HepG2 (cell line): ENCODE measurements around the gene CATSPERB. TPM values are rescaled to one million over a fixed set of nuclear protein-coding genes. Genes with fewer than 3 reads are reported as not detected.

ENCODE experiments used
- ATAC-seq: fragments of 200-7000 bp; cut with Tn5 transposase; 3 replicates; pipeline ENCODE4 v1.9.1; 2020; ENCODE audit warnings: mild to moderate bottlenecking, moderate library complexity
- BruUV-seq: library from RNA; stranded (reverse); fragments of 400-500 nt; replicated peaks from 2 replicates; lab custom pipeline; 2021; lab: Mats Ljungman, UMichigan
- CTCF ChIA-PET: fragments of 300-600 bp; formaldehyde crosslinking; extraction: SDS; loops from one replicate; lab custom pipeline; 2021; ENCODE audit warnings: low total read pairs, inconsistent platforms, low intra/inter-chr PET ratio; lab: Yijun Ruan, JAX
- POLR2A ChIA-PET: fragments of 350-600 bp; sonication (Branson Sonifier 250); formaldehyde crosslinking; loops from one replicate; lab custom pipeline; 2020; ENCODE audit warnings: antibody characterized with exemption, inconsistent platforms; lab: Yijun Ruan, JAX
- DNase-seq: peaks from one replicate; pipeline ENCODE4 v3.0.0-alpha.2; 2015; ENCODE audit warnings: low spot score
- FAIRE-seq: peaks from 3 replicates; lab custom pipeline; 2011; peaks lifted over from hg19 to GRCh38; lab: Jason Lieb, UNC
- H2AFZ ChIP-seq: one replicate; pipeline ENCODE4 v1.6.1; 2011; ENCODE audit warnings: low read length, inconsistent platforms
- H3K27ac ChIP-seq: fragments of 300-600 bp; 3 replicates; pipeline ENCODE4 v1.8.0; 2011; ENCODE audit warnings: mixed run types, mild to moderate bottlenecking, mixed read lengths, low read length, inconsistent platforms; ENCODE audit not compliant: insufficient read depth; ENCODE audit errors: extremely low read length
- H3K27me3 ChIP-seq, 2 experiments: fragments of 200-600 bp in 1 of 2; 2 replicates in 1 of 2; 3 replicates in 1 of 2; pipeline versions ENCODE4 v1.6.0 to v1.8.0; 2011; ENCODE audit warnings: low read length in 2 of 2, mild to moderate bottlenecking in 2 of 2, moderate library complexity in 2 of 2, inconsistent platforms in 1 of 2; ENCODE audit not compliant: insufficient read depth in 2 of 2, control insufficient read depth in 1 of 2
- H3K36me3 ChIP-seq, 2 experiments: fragments of 200-600 bp in 1 of 2; replicated peaks in 1 of 2; 2 replicates in 1 of 2; 3 replicates in 1 of 2; pipeline versions ENCODE4 v1.5.1 to v1.8.0; 2011; ENCODE audit warnings: low read length in 2 of 2, inconsistent platforms in 1 of 2; ENCODE audit not compliant: insufficient read depth in 2 of 2, control insufficient read depth in 1 of 2
- H3K4me1 ChIP-seq: 2 replicates; pipeline ENCODE4 v1.5.1; 2012; ENCODE audit warnings: low read length, inconsistent platforms; ENCODE audit not compliant: insufficient read depth
- H3K4me2 ChIP-seq: 2 replicates; pipeline ENCODE4 v1.6.0; 2011; ENCODE audit warnings: low read depth, low read length, inconsistent platforms
- H3K4me3 ChIP-seq, 3 experiments: fragments of 200-600 bp in 1 of 3; sonication (generic), shearing (Covaris generic) in 1 of 3; replicated peaks in 1 of 3; 2 replicates each; pipeline ENCODE4 v1.5.1; 2011 to 2016; ENCODE audit warnings: low read length in 3 of 3, inconsistent platforms in 2 of 3, low read depth in 2 of 3, mild to moderate bottlenecking in 2 of 3, control low read depth in 1 of 3, mixed read lengths in 1 of 3; ENCODE audit not compliant: insufficient read depth in 1 of 3
- H3K79me2 ChIP-seq: one replicate; pipeline ENCODE4 v1.6.1; 2011; ENCODE audit warnings: low read length, inconsistent platforms; ENCODE audit not compliant: insufficient read depth
- H3K9ac ChIP-seq: 2 replicates; pipeline ENCODE4 v1.6.0; 2011; ENCODE audit warnings: mild to moderate bottlenecking, low read depth, low read length, inconsistent platforms; ENCODE audit not compliant: insufficient read depth
- H3K9me3 ChIP-seq: 2 replicates; pipeline ENCODE4 v1.5.1; 2012; ENCODE audit warnings: mild to moderate bottlenecking, low read length
- H4K20me1 ChIP-seq: 2 replicates; pipeline ENCODE4 v1.6.0; 2011; ENCODE audit warnings: inconsistent platforms, mild to moderate bottlenecking, low read length, moderate library complexity; ENCODE audit not compliant: insufficient read depth
- ISL2 ChIP-seq: sonication (generic); formaldehyde crosslinking; IDR thresholded peaks from 2 replicates; pipeline ENCODE4 v1.5.0; 2020; ENCODE audit warnings: missing genetic modification reagents
- RBFOX2 ChIP-seq: fragments of 200-400 bp; formaldehyde crosslinking; IDR thresholded peaks from 2 replicates; pipeline ENCODE4 v1.6.1; 2017; ENCODE audit warnings: low read depth, mild to moderate bottlenecking, low read length
- SP1 ChIP-seq, 2 experiments: fragments of 450-650 bp in 1 of 2; sonication (generic) in 1 of 2; formaldehyde crosslinking in 1 of 2; IDR thresholded peaks; 2 replicates each; pipeline versions ENCODE4 v1.4.0 to v1.6.1; 2016 to 2020; ENCODE audit warnings: missing genetic modification reagents in 1 of 2
- THYN1 ChIP-seq: sonication (generic); formaldehyde crosslinking; IDR thresholded peaks from 2 replicates; pipeline ENCODE4 v1.8.1; 2023; ENCODE audit warnings: low read depth, mild to moderate bottlenecking, moderate library complexity, missing genetic modification reagents, borderline replicate concordance
- ZFP36L1 ChIP-seq: sonication (generic); formaldehyde crosslinking; IDR thresholded peaks from 2 replicates; pipeline ENCODE4 v1.8.0; 2022; ENCODE audit warnings: mild to moderate bottlenecking, missing genetic modification reagents, moderate library complexity
- ZNF180 ChIP-seq: sonication (generic); formaldehyde crosslinking; IDR thresholded peaks from 2 replicates; pipeline ENCODE4 v1.4.0; 2020; ENCODE audit warnings: low read depth, missing genetic modification reagents, borderline replicate concordance
- ZNF292 ChIP-seq: sonication (generic); formaldehyde crosslinking; IDR thresholded peaks from 2 replicates; pipeline ENCODE4 v1.8.1; 2022; ENCODE audit warnings: mild to moderate bottlenecking, low read depth, missing genetic modification reagents, borderline replicate concordance
- ZZZ3 ChIP-seq: sonication (generic); formaldehyde crosslinking; IDR thresholded peaks from 2 replicates; pipeline ENCODE4 v1.4.0; 2020; ENCODE audit warnings: missing genetic modification reagents, mild to moderate bottlenecking, borderline replicate concordance
- WGBS: methylation state at CpG from one replicate; pipeline ENCODE4 v1.1.6; 2017; ENCODE audit warnings: low lambda C conversion rate; 5-methylcytosine and 5-hydroxymethylcytosine counted together
- in situ Hi-C: cut with HindIII; loops from 2 replicates; pipeline ENCODE4 v1.10.0; 2017; ENCODE audit warnings: low pct_unique_long_range_greater_than_20kb; ENCODE audit not compliant: extremely low pct_ligation_motif_present
- intact Hi-C: fragments of 100-400 bp; cut with micrococcal nuclease; formaldehyde crosslinking; loops from one replicate; pipeline ENCODE4 v1.10.0; 2022; ENCODE audit not compliant: unreplicated experiment
- polyA plus RNA-seq, 8 experiments: library from polyadenylated mRNA; depleted of rRNA in 3 of 8; stranded (reverse) in 7 of 8; unstranded in 1 of 8; fragments of >200 nt; fragmentation: Illumina TruSeq in 4 of 8; extraction: Trizol in 4 of 8; gene quantifications; 2 replicates each; pipeline versions ENCODE4 v1.2.1 to v1.2.3, GENCODE V29; 2011 to 2016; ENCODE audit warnings: low read depth in 4 of 8, missing spikeins in 1 of 8, mixed read lengths in 1 of 8; ENCODE audit not compliant: insufficient read depth in 1 of 8
- total RNA-seq, 5 experiments: library from RNA; depleted of rRNA; stranded (reverse); fragments of >200 nt; fragmentation: Illumina TruSeq; extraction: Trizol; gene quantifications; 2 replicates each; pipeline ENCODE4 v1.2.3, GENCODE V29; 2016; ENCODE audit warnings: low read depth in 1 of 5
- TF ChIP-seq, protein P1 (sequence below): IDR thresholded peaks from 2 replicates; pipeline ENCODE4 v1.6.1; 2012; ENCODE audit warnings: low read depth, low read length, improper control_type of control experiment

Gene CATSPERB
- total and polyA plus RNA-seq, 2 of the 13 experiments (the other 11 are each of a cell fraction or from before 2014, with no cell fraction given) = not detected

GRCh38 chr14:91778217-91778616 lies 46.3 kb upstream of the CATSPERB start:
- H3K9ac ChIP-seq = no peak overlapping the region
- TF ChIP-seq ZNF180 (CRISPR knock-in tag) (no peak), SP1 (IDR thresholded peaks at IDR 0.05) (no peak), SP1 (CRISPR knock-in tag; IDR thresholded peaks at IDR 0.05) (no peak), ISL2 (CRISPR knock-in tag) (no peak), ZFP36L1 (CRISPR knock-in tag) (no peak), THYN1 (no peak), RBFOX2 (no peak), ZZZ3 (CRISPR knock-in tag) (no peak), ZNF292 (CRISPR knock-in tag) (no peak)
- TF ChIP-seq, protein P1, sequence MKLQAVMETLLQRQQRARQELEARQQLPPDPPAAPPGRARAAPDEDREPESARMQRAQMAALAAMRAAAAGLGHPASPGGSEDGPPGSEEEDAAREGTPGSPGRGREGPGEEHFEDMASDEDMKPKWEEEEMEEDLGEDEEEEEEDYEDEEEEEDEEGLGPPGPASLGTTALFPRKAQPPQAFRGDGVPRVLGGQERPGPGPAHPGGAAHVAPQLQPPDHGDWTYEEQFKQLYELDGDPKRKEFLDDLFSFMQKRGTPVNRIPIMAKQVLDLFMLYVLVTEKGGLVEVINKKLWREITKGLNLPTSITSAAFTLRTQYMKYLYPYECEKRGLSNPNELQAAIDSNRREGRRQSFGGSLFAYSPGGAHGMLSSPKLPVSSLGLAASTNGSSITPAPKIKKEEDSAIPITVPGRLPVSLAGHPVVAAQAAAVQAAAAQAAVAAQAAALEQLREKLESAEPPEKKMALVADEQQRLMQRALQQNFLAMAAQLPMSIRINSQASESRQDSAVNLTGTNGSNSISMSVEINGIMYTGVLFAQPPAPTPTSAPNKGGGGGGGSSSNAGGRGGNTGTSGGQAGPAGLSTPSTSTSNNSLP = no peak
- no peak overlapping the region for H2AFZ ChIP-seq
- BruUV-seq = no TSS peak
- no peak overlapping the region for H3K27ac ChIP-seq
- no peaks in the 10 kb centered on the region for H3K79me2 ChIP-seq
- no peak for FAIRE-seq
- H3K36me3 ChIP-seq = no peaks in the 10 kb centered on the region
- ChIA-PET POLR2A (no interaction called here), CTCF (no interaction called here)
- no peak overlapping the region for H3K4me3 ChIP-seq
- intact Hi-C loops = no loop called here
- no peaks in the 10 kb centered on the region for H3K27me3 ChIP-seq
- H3K4me2 ChIP-seq = no peak overlapping the region
- H3K4me1 ChIP-seq = peaks cover 15% of the 10 kb centered on the region
- in situ Hi-C loops = no loop called here
- 95% methylated on average over 2 of the region's 2 CpGs for whole genome bisulfite sequencing
- no peak for DNase-seq
- ATAC-seq = no peak
- no peaks in the 10 kb centered on the region for H4K20me1 ChIP-seq
- no peaks in the 10 kb centered on the region for H3K9me3 ChIP-seq
